NCI-H345 (cell line): Measurements from ENCODE around the gene CDH15.
A peak's percentile ranks its signal among the peaks of the same experiment; 100 is the strongest.

Source experiments
- DNase-seq: peaks from one replicate; lab custom pipeline; 2025; lab: John Stamatoyannopoulos, UW

The CDH15 gene

DNA sequence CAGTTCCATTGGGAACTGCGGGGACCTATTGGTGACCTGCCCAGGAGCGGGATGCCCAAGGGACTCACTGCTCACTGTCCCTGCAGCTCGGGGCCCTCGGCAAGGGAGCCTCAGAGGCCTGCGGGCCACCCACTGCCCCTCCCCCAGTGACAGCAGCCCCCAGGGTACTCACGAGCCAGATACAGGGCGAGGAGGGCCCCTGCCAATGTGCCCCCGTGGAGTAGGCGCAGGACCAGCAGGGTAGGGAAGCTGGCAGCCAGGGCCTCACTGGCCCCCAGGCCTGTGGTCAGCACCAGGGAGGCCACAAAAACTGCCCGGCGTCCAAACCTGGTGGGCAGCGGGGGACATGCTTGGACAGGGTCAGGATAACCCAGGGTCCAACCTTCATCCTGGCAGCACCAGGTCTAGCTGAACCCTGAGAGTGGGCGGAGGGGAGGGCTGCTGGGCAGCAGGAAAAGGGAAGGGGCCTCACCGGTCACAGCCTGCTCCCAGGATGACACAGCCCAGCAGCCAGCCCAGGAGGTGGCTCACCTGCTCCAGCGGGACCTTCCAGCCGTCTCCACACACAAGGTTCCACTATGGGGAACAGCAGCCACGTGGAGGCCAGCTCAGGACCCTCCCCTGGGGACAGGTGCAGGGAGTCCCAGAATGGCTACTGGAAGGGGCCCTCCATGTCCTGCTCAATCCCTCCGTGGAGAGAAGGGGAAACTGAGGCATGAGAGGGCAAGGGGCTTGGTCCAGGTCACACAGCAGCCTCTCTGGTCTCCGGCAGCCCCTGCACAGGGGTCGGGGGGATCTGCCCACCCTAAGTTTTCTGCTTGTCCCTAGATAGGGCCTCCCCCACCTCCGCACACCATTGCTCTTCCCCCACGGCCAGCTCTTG lies 27.9 kb downstream of the CDH15 start:
- no peak for DNase-seq

DNA sequence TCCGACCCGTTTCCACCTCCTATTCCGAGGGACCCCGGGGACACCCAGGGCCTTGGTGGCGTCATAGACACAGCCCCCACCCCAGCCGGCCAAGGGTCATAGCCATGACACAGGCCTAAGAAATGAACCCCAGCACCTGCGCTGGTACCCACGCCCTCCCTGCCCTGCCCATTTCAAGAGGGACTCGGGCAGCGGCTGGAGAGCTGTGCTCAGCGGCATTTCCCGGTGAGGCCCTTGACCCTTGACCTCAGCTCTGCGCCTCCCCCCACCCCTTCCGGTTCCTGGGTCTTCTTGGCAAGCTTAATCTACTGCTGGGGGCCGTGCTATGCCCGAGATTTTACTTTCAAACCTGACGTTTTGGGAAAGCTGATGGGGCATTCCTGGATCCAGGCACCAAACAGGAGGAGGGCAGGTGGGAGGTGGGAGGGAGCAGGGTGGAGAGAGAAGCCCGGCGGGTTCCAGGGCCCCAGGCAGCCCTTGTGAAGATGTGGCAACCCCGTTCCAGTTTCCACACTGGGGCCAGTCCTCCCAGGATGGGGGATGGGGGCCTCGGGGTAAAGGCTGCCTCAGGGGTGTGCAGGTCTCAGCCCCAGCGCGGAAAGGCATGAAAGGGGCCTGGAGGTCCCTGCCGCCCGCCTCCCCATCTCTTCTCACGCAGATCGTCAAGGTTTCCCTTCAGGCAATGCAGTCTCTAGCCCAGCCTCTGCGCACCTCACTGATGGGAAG lies 28.7 kb downstream of the CDH15 start, which contains the start of gene SLC22A31:
TSS of gene SLC22A31 (minus strand) at position 414 of the 726 bp plus-strand sequence. CDS start at position 378, 36 bp downstream.
- DNase-seq = no peak

DNA sequence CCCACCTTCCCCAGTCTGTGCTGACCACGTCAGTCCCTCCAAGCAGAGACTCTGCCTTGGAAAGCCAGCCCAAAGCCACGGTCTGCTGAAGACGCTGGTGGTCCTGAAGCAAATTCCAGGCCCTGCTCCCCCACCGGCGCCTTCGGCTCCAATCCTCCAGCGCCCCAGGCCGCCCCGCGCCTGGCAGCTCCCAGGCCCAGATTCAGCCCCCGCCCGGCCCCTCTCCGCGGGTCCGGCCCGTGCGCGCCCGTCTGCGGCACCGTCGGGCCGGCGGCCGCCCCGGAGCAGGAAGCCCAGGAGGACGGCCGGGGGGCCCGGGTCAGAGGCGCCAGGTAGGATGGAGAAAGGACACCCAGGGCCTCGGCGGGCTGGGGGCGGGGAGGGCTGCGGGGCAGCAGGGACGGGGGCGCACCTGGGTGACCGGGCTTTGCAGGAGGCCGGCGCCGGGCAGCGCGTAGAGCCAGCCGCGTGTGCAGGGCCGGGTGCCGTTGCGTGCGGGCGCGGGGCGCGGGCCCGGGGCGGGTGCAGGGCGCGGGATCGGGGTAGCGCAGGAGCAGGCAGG lies 29.4 kb downstream of the CDH15 start:
- DNase-seq = no peak

DNA sequence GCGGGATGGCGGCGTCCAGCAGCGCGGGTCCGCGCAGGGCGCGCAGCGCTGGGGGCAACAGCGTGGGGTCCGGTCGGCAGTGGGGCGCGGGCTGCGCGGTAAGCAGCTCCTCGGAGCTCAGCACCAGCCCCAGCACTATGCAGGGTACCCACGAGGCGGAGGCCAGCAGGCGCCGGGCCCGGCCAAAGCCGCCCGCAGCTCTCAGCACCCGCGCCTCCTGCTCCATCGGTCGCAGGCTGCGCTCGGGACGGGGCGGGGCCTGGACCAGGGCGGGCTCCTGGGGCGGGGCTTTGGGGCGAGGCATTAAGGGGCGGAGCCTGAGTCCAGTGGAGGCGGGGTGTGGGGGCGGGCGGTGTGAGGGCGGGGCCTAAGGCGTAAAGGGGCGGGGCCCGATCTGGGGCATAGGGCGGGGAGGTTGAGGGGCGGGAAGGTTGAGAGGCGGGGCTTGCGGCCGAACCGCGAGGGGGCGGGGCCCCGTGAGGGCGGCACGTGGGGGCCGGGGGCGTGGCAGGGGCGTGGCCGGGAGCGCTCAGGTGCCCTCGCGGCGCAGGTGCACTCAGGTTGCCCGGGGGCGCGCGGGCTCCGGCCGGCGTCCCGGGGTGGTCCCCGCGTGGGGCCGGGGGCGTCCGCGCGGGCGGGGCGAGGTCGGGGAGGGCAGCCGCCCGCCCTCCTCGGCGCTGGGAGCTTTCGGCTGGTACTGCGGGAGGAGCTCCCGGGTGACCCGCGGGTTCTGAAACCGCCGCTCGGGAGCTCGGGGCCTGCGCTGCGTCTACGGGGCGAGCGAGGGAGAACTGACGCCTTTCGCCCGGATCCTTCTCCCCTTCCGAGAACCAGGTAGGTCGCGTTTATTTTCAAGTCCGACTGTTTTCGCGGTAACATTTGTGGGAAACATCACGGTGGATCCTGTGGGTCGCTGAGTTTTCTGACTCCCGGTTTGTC lies 30.2 kb downstream of the CDH15 start:
- peak; percentile 84 for DNase-seq

DNA sequence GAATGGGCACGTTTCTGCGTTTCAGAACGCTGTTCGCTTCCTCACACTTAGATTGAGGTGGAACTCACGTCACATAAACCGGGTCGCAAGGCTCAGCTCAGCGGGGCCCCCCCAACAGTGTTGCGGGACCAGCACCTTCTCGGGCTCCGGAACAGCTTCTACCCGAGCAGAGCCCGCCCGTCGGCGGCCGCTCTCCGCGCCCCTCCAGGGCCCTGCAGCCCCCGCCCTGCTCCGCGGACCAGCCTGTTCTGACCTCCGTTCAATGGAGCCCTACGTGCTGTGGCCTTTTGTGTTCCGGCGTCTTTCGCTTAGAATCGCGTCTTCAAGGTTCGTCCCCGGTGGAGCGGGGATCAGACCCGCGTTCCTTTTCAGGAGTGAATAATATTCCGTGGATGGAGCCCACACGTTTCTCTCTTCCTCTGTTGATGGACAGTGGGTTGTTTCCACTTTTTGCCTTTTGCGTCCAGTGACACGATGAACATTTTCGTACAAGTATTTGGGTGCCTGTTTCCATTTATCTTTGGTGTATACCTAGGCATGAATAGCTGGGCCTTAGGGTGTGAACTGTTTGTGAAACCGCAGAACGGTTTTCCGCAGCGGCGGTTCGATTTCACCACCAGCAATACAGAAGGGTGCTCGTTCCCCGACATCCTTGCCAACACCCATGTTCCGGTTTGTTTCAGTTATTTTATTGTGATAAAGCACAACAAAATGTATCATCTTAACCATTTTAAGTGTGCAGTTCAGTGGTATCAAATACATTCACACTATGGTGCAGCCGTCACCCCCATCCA lies 31.1 kb downstream of the CDH15 start:
- DNase-seq = no peak

DNA sequence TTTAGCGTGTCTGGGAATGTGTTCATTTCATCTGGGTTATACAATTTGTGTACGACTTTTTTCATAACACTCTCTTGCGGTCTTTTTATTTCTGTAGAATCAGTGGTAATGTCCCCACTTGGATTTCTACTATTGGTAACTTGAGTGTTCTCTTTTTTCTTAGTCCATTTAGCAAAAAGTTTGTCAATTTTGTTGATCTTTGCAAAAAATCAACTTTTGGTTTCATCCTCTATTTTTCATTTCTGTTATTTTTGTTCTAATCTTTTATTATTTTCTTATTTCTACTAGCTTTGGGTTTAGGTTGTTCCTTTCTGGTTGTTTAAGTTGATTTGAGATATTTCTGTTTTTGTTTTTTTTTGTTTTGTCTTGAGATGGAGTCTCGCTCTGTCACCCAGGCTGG lies 36.4 kb downstream of the CDH15 start:
- DNase-seq = no peak

DNA sequence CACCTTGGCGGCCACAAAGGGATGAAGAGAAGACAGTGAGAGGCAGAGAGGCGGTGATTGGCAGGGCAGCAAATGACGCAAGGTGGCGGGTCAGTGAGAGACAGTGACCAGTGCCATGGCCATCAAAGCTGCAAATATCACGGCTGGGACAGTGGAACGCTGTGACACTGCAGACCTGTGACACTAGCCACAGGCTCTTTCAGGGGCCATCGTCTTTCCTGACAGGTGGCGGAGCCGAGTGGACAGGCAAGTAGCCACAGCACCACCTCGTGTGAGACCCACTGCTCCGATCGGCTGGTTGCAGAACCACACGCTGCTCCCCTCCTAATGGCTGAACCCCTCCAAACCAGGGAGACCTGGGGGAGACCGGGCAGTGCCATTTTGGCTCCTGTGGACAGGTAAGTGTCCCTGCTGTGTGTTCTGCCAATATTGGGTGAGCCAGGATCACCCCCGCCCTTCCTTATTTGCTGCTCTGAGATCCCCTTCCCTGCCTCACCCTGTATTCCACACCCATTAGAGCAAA lies 38.0 kb downstream of the CDH15 start:
- no peak for DNase-seq

DNA sequence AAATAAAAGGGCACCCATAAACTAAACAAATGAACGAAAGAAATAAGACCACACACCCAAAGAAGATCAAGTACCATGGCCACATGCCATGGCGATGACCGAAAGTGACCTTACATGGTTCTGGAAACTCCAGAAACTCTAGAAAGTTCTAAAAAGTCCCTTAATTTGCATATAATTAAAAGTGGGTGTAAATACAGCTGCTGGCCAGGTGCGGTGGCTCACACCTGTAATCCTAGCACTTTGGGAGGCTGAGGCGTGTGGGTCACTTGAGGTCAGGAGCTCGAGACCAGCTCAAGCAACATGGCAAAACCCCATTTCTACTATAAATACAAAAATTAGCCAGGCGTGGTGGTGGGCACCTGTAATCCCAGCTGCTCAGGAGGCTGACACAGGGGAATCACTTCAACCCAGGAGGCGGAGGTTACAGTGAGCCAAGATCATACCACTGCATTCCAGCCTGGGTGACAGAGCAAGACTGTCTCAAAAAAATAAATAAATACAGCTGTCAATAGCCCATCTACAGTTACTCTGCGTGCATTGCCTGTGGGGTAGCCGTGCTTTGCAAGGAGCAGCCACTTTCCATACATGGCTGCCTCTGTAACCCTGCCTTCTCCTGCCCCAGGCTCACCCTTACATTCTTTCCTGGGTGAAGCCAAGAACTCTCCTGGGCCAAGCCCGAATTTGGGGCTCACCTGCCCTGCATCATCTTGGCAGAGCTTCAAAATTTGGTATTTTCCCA lies 38.8 kb downstream of the CDH15 start:
- DNase-seq = no peak

DNA sequence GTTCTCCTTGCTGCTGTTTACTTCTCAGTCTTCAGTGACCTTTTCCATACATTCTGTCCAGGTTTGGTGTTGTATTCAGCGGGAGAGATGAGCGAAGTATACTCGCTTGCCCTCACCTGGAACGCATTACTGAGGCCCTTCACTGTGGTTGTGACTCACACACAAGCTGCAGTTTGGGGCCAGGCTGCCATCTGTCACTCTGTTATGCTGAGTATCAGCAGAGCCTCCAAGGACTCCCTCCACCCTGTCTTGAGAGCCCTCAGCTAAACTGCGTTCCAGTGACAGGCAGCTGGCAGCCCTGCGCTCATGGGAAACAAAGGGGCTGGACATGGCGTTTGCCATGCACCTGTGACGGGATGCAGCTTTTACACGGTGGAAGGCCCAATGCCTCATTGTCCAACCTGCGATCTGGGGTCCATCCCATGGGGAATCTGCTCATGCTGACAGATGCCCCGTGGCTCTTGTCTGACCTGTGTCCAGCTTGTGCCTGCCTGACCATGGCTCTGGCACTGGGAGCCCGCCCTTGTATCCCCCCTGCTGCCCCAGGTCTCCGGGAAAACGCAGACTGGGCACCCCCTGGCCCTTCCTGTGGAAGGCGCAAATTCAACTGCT lies 39.5 kb downstream of the CDH15 start:
- no peak for DNase-seq

DNA sequence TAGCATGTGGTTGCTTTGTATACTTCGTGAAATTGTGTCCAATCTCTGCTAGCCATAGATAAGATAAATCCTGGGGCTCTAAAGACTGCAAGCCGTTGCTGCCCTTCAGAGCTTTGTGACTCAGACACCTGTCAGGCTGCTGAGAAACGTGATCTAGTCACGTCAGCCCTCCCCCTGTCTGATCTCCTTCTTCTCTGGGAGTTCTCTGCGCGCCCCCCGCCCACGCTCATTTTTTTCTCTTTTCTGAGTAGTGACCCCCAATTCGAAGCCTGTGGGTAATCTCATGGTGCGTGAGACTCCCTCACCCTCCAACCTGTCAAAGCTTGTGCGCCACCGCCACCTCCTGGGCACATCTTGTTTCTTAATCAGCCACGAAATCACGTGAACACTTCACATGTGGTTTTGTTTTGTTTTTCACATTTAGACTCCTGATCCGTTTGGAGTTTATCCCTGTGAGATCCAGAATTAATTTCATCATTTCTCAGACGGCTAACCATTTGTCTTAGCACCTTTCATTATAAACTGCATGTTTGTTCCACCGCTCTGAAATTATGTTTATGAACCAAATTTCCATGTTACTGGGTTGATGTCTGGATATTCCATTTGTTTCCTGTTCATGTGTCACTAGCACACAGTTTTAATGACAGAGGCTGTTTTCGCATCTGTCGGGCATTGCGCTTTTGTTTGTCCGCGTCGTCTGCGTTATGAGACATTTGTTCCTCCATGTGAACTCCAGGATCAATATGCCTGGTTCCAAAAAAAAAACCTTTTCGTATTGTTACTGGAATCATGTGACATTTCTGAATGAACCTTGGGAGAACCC lies 45.0 kb downstream of the CDH15 start:
- DNase-seq = peak; percentile 64

DNA sequence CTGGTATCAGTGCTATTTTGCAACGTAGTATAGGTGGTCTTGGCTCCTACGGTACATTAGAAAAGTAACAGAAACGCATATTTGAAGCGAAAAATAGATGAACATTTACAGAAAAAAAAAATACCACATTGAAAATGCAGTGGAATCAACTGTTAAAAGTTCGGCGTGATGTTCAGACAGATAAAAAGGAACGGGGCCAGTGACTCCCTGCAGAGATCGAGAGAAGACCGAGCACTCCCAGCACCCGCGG lies 45.5 kb downstream of the CDH15 start:
- no peak for DNase-seq

DNA sequence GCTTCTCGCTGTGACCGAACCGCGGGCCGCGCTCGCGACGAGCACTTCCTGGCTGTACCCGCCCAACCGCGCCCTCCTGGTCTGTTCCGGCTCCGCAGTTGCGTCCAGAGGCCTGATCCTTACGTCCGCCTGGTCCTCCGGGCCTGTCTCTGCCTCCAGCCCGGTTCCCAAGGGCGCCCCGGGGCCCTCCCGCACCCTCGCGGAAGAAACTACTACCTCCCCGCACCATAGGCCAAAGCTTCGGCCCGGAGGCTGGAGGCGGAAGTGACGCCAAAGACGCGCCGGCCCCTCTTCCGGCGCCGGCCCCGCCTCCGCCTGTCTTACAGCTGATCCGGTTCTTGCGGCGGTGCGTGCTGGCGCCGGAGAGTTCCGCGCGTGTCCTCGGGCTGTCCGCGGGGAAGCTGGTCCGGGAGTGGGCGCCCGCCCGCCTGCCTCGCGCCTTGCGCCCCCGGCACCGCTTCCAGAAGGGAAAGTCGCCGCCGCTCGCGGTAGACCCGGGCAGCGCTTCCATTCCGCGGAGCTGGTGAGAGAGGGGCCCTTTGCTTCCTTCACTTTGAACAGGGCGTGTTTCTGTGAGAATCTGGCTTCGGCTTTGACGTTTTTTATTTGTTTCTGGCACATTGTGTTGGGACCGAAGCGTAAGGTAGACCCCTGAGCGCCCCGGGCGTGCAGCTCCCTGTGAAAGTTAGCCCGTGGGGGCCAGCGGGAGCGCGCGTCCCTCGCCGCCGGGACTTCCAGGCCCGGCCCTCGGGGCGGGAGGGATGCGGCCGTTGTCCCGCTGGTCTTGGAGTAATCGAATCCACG lies 46.0 kb downstream of the CDH15 start, which contains the start of gene ZNF778:
TSS of gene ZNF778 (plus strand) at position 316 of the 804 bp plus-strand sequence. CDS start 3,425 bp downstream, outside the sequence.
- DNase-seq = peak; percentile 77

DNA sequence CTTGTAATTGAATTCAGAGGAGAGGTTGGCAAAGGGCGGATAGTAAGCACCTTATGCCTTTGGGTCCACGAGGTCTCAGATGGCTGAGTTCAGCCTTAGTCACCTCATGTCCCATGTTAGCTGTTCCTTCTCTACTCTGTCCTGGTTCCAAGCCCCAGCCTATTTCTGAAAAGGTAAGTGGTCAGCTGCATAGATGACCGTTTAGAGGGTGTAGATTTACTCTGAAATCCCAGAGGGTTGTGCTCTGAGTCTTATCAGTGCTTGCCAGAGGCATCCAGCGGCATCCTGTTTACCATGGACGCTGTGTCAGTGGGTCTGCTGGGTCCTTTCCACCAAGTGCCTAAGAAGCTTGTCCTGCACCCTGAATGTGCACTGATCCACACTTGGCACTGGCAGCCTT lies 47.8 kb downstream of the CDH15 start:
- no peak for DNase-seq

DNA sequence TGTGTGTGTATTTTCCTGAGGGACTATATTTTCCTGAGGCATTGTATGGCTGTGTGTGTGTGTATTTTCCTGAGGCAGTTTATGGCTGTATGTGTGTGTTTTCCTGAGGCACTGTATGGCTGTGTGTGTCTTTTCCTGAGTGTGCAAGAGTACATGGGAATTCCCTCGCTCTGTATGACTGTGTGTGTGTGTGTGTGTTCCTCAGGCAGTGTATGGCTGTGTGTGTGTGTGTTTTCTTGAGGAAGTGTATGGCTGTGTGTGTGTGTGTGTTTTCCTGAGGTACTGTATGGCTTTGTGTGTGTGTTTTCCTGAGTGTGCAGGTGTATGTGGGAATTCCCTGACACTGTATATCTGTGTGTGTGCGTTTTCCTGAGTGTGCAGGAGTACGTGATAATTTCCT lies 50.1 kb downstream of the CDH15 start:
- no peak for DNase-seq

DNA sequence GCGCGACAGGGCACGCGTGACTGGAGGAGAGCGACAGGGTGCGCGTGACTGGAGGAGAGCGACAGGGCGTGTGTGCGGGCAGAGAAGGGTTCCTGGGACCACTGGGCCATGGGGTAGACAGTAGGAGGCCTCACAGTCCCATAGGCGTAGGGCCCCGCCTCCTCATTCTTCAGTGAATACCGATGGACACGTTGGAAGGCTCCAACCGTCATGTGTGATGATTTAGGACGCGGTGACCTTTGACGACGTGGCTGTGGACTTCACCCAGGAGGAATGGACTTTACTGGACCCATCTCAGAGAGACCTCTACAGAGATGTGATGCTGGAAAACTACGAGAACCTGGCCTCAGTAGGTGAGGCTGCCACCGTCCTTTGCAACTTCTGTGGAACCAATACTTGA lies 51.4 kb downstream of the CDH15 start:
- DNase-seq = no peak

DNA sequence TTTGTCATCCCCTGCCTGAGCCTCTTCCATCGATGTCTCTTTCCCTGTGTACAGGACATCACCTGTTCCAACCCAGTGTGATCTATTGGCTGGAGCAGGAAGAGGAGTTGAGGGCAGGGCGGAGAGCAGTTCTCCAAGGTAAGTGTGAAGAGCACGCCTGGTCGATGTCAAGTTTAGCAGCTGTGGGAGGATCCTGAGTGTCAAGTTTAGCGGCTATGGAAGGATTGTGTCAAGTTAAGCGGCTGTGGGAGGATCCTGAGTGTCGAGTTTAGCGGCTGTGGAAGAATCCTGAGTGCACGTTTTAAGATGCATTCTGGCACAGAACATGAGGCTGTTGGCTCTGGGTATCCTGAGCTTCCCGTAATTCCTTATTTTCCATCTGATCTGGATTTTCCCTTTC lies 53.1 kb downstream of the CDH15 start:
- no peak for DNase-seq

DNA sequence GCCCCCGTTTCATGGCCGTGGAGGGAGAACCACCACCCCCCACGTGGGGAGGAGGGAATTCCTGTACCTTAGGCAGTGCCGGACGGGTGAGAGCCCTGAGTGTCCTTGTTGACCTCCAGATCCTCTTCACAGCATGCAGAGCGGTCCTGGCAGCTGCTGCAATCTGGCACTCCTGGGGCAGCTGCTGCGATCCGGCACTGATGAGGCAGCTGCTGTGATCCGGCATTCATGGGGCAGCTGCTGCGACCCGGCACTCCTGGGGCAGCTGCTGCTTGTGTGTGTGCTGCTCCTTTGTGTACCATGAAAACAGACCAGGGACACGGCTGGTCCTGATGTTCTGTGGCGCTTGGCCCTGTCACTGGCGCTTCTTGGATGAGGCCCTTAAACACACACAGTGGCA lies 58.7 kb downstream of the CDH15 start:
- no peak for DNase-seq

DNA sequence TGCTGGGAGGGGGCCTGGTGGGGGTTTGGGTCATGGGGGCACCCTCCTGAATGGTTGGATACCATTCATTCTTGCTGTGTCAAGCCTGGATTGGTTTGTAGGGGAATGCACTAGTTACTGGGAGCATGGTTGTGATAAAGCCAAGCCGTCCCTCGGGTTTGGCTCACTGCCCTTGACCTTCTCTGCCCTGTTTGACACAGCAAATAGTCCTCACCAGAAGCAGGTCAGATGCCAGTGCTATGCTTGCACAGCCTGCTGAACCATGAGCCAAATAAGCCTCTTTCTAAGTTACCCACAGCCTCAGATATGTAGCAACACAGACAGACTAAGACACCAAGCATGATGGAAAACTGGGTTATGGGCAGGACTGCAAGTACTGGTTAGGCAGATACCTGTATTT lies 60.6 kb downstream of the CDH15 start:
- DNase-seq = no peak
